DND-41 (cell line): ENCODE data around the gene CLSTN3.

Experiments
- CTCF ChIP-seq: IDR thresholded peaks from 2 replicates; pipeline ENCODE4 v1.5.1; 2012; ENCODE audit warnings: borderline replicate concordance, low read length, moderate library complexity, mild to moderate bottlenecking; ENCODE audit not compliant: poor library complexity, severe bottlenecking; ENCODE audit errors: extremely low read depth
- EZH2 ChIP-seq: IDR thresholded peaks from 3 replicates; pipeline ENCODE4 v1.6.1; 2012; ENCODE audit warnings: borderline replicate concordance, low read depth, mild to moderate bottlenecking, moderate library complexity, low read length, inconsistent platforms; ENCODE audit not compliant: severe bottlenecking

DNA sequence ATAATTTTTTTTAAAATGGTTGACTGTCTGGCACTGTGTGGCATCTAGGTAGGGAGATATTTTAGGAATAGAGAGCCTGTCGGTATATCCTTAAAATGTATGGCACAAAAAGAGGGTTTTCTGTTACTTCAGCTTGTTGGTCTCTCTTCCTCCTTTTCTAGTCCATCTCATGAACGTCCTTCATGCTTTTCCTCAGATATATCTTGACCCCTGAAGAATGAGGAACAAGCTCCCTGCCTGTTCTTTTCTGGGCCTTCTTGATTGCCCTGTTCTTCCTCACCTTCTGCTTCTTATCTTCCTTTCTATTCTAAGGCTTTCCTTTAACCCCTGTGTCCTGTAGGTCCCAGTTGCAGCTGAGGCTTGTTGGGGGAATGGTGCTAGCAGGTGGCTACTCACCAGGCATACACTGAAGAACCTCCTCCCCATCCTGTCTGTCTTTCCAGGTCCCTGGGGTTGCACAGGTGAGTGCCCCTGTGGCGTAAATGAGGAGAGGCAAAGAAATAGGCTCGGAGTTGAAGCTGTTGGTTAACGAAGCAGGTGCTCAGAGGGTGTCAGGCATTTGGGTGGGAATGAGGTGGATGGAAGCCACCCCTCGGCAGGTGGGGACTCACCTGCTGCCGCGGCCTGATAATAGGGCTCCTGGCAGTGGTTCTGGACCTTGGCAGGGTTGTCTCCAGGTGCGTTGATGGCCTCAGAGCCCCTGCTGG lies 30.7 kb upstream of the CLSTN3 start:
- TF ChIP-seq CTCF (no peak), EZH2 (no peak)
